Ecto neural progenitor cell (in vitro differentiated cells): ENCODE results near the gene SMIM13.

ENCODE experiments used
- DNase-seq: peaks from one replicate; pipeline ENCODE4 v3.0.0-alpha.2; 2018; ENCODE audit warnings: low spot score

The SMIM13 gene

GRCh38 chr6:11155589-11155988 is 62.0 kb downstream of the SMIM13 start:
- DNase-seq = no peak

GRCh38 chr6:11160199-11160598 is 66.6 kb downstream of the SMIM13 start:
- DNase-seq = no peak

- DNase-seq = peak; percentile 15
Measured at GRCh38 chr6:11161031-11161956, 67.7 kb downstream of the SMIM13 start.

GRCh38 chr6:11162262-11162661 is 68.6 kb downstream of the SMIM13 start:
- DNase-seq = no peak

GRCh38 chr6:11163932-11164331 is 70.3 kb downstream of the SMIM13 start:
- no peak for DNase-seq

- DNase-seq = no peak
Measured at GRCh38 chr6:11164717-11165646, 71.3 kb downstream of the SMIM13 start.

GRCh38 chr6:11166948-11167347 is 73.3 kb downstream of the SMIM13 start:
- DNase-seq = no peak

- DNase-seq = no peak
Measured at GRCh38 chr6:11168091-11168635, 74.5 kb downstream of the SMIM13 start.

GRCh38 chr6:11171952-11172351 is 78.3 kb downstream of the SMIM13 start:
- no peak for DNase-seq

GRCh38 chr6:11172501-11173327 is 79.1 kb downstream of the SMIM13 start:
- peak; percentile 84 for DNase-seq

- no peak for DNase-seq
Measured at GRCh38 chr6:11174242-11174611, 80.6 kb downstream of the SMIM13 start.

GRCh38 chr6:11177271-11177670 is 83.6 kb downstream of the SMIM13 start:
- DNase-seq = no peak

GRCh38 chr6:11179088-11179418 is 85.4 kb downstream of the SMIM13 start:
- DNase-seq = no peak

GRCh38 chr6:11179419-11180202 is 86.0 kb downstream of the SMIM13 start:
- no peak for DNase-seq

- DNase-seq = no peak
Measured at GRCh38 chr6:11181478-11182136, 88.0 kb downstream of the SMIM13 start.

GRCh38 chr6:11183761-11184362 is 90.2 kb downstream of the SMIM13 start:
- DNase-seq = no peak

- no peak for DNase-seq
Measured at GRCh38 chr6:11185204-11185842, 91.7 kb downstream of the SMIM13 start.

GRCh38 chr6:11187301-11187700 is 93.7 kb downstream of the SMIM13 start:
- no peak for DNase-seq
